GOT3 (cell line): ENCODE measurements around the gene JKAMP.
"Not testable (repeated sequence)": the region's sequence is repeated elsewhere in the genome, so short reads cannot be mapped to it uniquely, and the experiment has no call there.

ENCODE experiments used
- DNase-seq: peaks from one replicate; lab custom pipeline; 2025; ENCODE audit warnings: mixed read lengths; lab: John Stamatoyannopoulos, UW

Gene JKAMP

GRCh38 chr14:59483819-59484638, at the start of gene JKAMP, which contains the start of gene L3HYPDH:
Gene JKAMP (plus strand): TSS chr14:59484517. CDS start chr14:59484590, 73 bp downstream.
Gene L3HYPDH (minus strand): TSS chr14:59484408. CDS start chr14:59484316, 92 bp downstream.
- peak; percentile 64 for DNase-seq

GRCh38 chr14:59435101-59435500, 49.2 kb upstream of the JKAMP start:
- DNase-seq, result no peak

- no peak for DNase-seq
Measured at GRCh38 chr14:59435987-59436386, 48.3 kb upstream of the JKAMP start.

GRCh38 chr14:59438195-59438647, 46.1 kb upstream of the JKAMP start:
- DNase-seq, result no peak

GRCh38 chr14:59439256-59439965, 44.9 kb upstream of the JKAMP start:
- DNase-seq, result no peak

GRCh38 chr14:59448673-59449072, 35.6 kb upstream of the JKAMP start:
- DNase-seq, result not testable (repeated sequence)

- no peak for DNase-seq
Measured at GRCh38 chr14:59450716-59451115, 33.6 kb upstream of the JKAMP start.

GRCh38 chr14:59451849-59452248, 32.5 kb upstream of the JKAMP start:
- no peak for DNase-seq

GRCh38 chr14:59454139-59454538, 30.2 kb upstream of the JKAMP start:
- no peak for DNase-seq

- no peak for DNase-seq
Measured at GRCh38 chr14:59455411-59455810, 28.9 kb upstream of the JKAMP start.

GRCh38 chr14:59458486-59458885, 25.8 kb upstream of the JKAMP start:
- no peak for DNase-seq

- no peak for DNase-seq
Measured at GRCh38 chr14:59460378-59460777, 23.9 kb upstream of the JKAMP start.

GRCh38 chr14:59461891-59462290, 22.4 kb upstream of the JKAMP start:
- no peak for DNase-seq

- DNase-seq, result no peak
Measured at GRCh38 chr14:59463787-59464485, 20.4 kb upstream of the JKAMP start.

GRCh38 chr14:59464486-59465315, 19.6 kb upstream of the JKAMP start:
- DNase-seq, result no peak

- DNase-seq, result no peak
Measured at GRCh38 chr14:59465316-59466135, 18.8 kb upstream of the JKAMP start, which contains the start of gene GPR135. Gene GPR135 (minus strand): TSS chr14:59465380. CDS start chr14:59465226, 154 bp downstream.

- DNase-seq, result no peak
Measured at GRCh38 chr14:59474172-59474571, 10.1 kb upstream of the JKAMP start.

- no peak for DNase-seq
Measured at GRCh38 chr14:59475709-59476108, 8.6 kb upstream of the JKAMP start.

- no peak for DNase-seq
Measured at GRCh38 chr14:59478540-59478939, 5.8 kb upstream of the JKAMP start.

GRCh38 chr14:59480166-59480565, 4.2 kb upstream of the JKAMP start:
- no peak for DNase-seq

GRCh38 chr14:59481407-59481806, 2.9 kb upstream of the JKAMP start:
- DNase-seq, result no peak
